ENCODE measurements around the gene SLC66A2. TPM values are rescaled to one million over a fixed set of nuclear protein-coding genes. Genes with fewer than 3 reads are reported as not detected.

Gene SLC66A2
- total and polyA plus RNA-seq, 3 experiments from 2014 or later, result 18.3 to 31.7 (median 29.9) TPM

GRCh38 chr18:79937103-79937860 is 14.2 kb downstream of the SLC66A2 start:
- H3K36me3 Mint-ChIP-seq, result peaks cover 54 to 93% (median 79%) of the 10 kb centered on the region in 3 donors
- H3K27ac ChIP-seq (ENCODE audit: low read depth, low read length), result no peak overlapping the region
- H3K4me1 Mint-ChIP-seq, result peaks cover 9 to 32% (median 19%) of the 10 kb centered on the region in 3 donors
- peaks cover 2% of the 10 kb centered on the region for H3K36me3 ChIP-seq (ENCODE audit: insufficient read depth, low read length)
- no peak for DNase-seq
- peaks cover 19 to 39% (median 32%) of the 10 kb centered on the region in 5 donors for H3K9me3 Mint-ChIP-seq
- H3K4me3 ChIP-seq (ENCODE audit: low read length), result no peak overlapping the region
- ChIA-PET POLR2A (no interaction called here), CTCF (no interaction called here)
- no peaks in the 10 kb centered on the region for H3K27me3 Mint-ChIP-seq
- H3K9me3 ChIP-seq (ENCODE audit: low read length), result peaks cover 6% of the 10 kb centered on the region
- no peaks in the 10 kb centered on the region for H3K4me1 ChIP-seq (ENCODE audit: insufficient read depth, low read length)
- H3K27ac Mint-ChIP-seq, result no peak overlapping the region
- H3K27me3 ChIP-seq (ENCODE audit: insufficient read depth, low read length, poor library complexity, severe bottlenecking), result no peaks in the 10 kb centered on the region
- no peak overlapping the region for H3K4me3 Mint-ChIP-seq

- H3K4me3 Mint-ChIP-seq, result no peak overlapping the region
- POLR2A ChIA-PET, result no interaction called here
Observed at GRCh38 chr18:79936641-79937040, 14.8 kb downstream of the SLC66A2 start.

GRCh38 chr18:79935925-79936324 is 15.5 kb downstream of the SLC66A2 start:
- ChIA-PET POLR2A (no interaction called here), CTCF (no interaction called here)
- no peaks in the 10 kb centered on the region for H3K36me3 ChIP-seq (ENCODE audit: insufficient read depth, low read length)
- Mint-ChIP-seq H3K27me3 (no peaks in the 10 kb centered on the region), H3K27ac (no peak overlapping the region), H3K9me3 (peaks cover 28 to 50% (median 42%) of the 10 kb centered on the region in 5 donors), H3K4me3 (no peak overlapping the region), H3K36me3 (peaks cover 60 to 90% (median 86%) of the 10 kb centered on the region in 3 donors), H3K4me1 (peaks cover 9 to 26% (median 15%) of the 10 kb centered on the region in 3 donors)
- DNase-seq, result no peak
- H3K4me3 ChIP-seq (ENCODE audit: low read length), result no peak overlapping the region
- no peaks in the 10 kb centered on the region for H3K27me3 ChIP-seq (ENCODE audit: insufficient read depth, low read length, poor library complexity, severe bottlenecking)
- H3K27ac ChIP-seq (ENCODE audit: low read depth, low read length), result no peak overlapping the region
- peaks cover 6% of the 10 kb centered on the region for H3K9me3 ChIP-seq (ENCODE audit: low read length)
- no peaks in the 10 kb centered on the region for H3K4me1 ChIP-seq (ENCODE audit: insufficient read depth, low read length)

More at GRCh38 chr18:79936641-79937040, 14.8 kb downstream of the SLC66A2 start:
- peaks cover 23 to 43% (median 36%) of the 10 kb centered on the region in 5 donors for H3K9me3 Mint-ChIP-seq
- CTCF ChIA-PET, result no interaction called here
- Histone ChIP-seq H3K9me3 (ENCODE audit: low read length) (peaks cover 6% of the 10 kb centered on the region), H3K4me3 (ENCODE audit: low read length) (no peak overlapping the region), H3K27ac (ENCODE audit: low read depth, low read length) (no peak overlapping the region), H3K36me3 (ENCODE audit: insufficient read depth, low read length) (no peaks in the 10 kb centered on the region), H3K4me1 (ENCODE audit: insufficient read depth, low read length) (no peaks in the 10 kb centered on the region), H3K27me3 (ENCODE audit: insufficient read depth, low read length, poor library complexity, severe bottlenecking) (no peaks in the 10 kb centered on the region)
- peaks cover 55 to 91% (median 79%) of the 10 kb centered on the region in 3 donors for H3K36me3 Mint-ChIP-seq
- H3K4me1 Mint-ChIP-seq, result peaks cover 9 to 26% (median 15%) of the 10 kb centered on the region in 3 donors
- no peak overlapping the region for H3K27ac Mint-ChIP-seq
- DNase-seq, result no peak
- no peaks in the 10 kb centered on the region for H3K27me3 Mint-ChIP-seq

GRCh38 chr18:79935499-79935898 is 16.0 kb downstream of the SLC66A2 start:
- ChIA-PET POLR2A (no interaction called here), CTCF (interaction anchor here (0.6 kb wide), 1 partner anchor 9 kb away, joined by 3 read pairs; no protein-coding TSS in a partner anchor)
- no peak for DNase-seq
- Mint-ChIP-seq H3K4me1 (peaks cover 9 to 26% (median 15%) of the 10 kb centered on the region in 3 donors), H3K9me3 (peaks cover 30 to 52% (median 44%) of the 10 kb centered on the region in 5 donors), H3K36me3 (peaks cover 61 to 90% (median 88%) of the 10 kb centered on the region in 3 donors), H3K27ac (no peak overlapping the region), H3K4me3 (no peak overlapping the region), H3K27me3 (no peaks in the 10 kb centered on the region)
- H3K36me3 ChIP-seq (ENCODE audit: insufficient read depth, low read length), result no peaks in the 10 kb centered on the region
- no peaks in the 10 kb centered on the region for H3K4me1 ChIP-seq (ENCODE audit: insufficient read depth, low read length)
- H3K27ac ChIP-seq (ENCODE audit: low read depth, low read length), result no peak overlapping the region
- peaks cover 6% of the 10 kb centered on the region for H3K9me3 ChIP-seq (ENCODE audit: low read length)
- no peak overlapping the region for H3K4me3 ChIP-seq (ENCODE audit: low read length)
- H3K27me3 ChIP-seq (ENCODE audit: insufficient read depth, low read length, poor library complexity, severe bottlenecking), result no peaks in the 10 kb centered on the region

- Mint-ChIP-seq H3K4me1 (peaks cover 9 to 26% (median 14%) of the 10 kb centered on the region in 3 donors), H3K36me3 (peaks cover 60 to 94% (median 86%) of the 10 kb centered on the region in 3 donors), H3K4me3 (no peak overlapping the region), H3K27me3 (no peaks in the 10 kb centered on the region), H3K9me3 (peaks cover 34 to 56% (median 48%) of the 10 kb centered on the region in 5 donors), H3K27ac (no peak overlapping the region)
- Histone ChIP-seq H3K27ac (ENCODE audit: low read depth, low read length) (no peak overlapping the region), H3K4me1 (ENCODE audit: insufficient read depth, low read length) (no peaks in the 10 kb centered on the region), H3K4me3 (ENCODE audit: low read length) (no peak overlapping the region), H3K36me3 (ENCODE audit: insufficient read depth, low read length) (no peaks in the 10 kb centered on the region), H3K9me3 (ENCODE audit: low read length) (peaks cover 10% of the 10 kb centered on the region), H3K27me3 (ENCODE audit: insufficient read depth, low read length, poor library complexity, severe bottlenecking) (no peaks in the 10 kb centered on the region)
- DNase-seq, result no peak
- POLR2A ChIA-PET, result no interaction called here
- CTCF ChIA-PET, result interaction anchor here (0.6 kb wide), 1 partner anchor 8 kb away, joined by 3 read pairs; no protein-coding TSS in a partner anchor
Observed at GRCh38 chr18:79935098-79935480, 16.4 kb downstream of the SLC66A2 start.

GRCh38 chr18:79934311-79935097 is 16.9 kb downstream of the SLC66A2 start:
- Mint-ChIP-seq H3K27ac (no peak overlapping the region), H3K27me3 (no peaks in the 10 kb centered on the region), H3K4me3 (no peak overlapping the region), H3K36me3 (peaks cover 60 to 94% (median 86%) of the 10 kb centered on the region in 3 donors), H3K4me1 (peaks cover 4 to 20% (median 8%) of the 10 kb centered on the region in 3 donors), H3K9me3 (peaks cover 40 to 62% (median 54%) of the 10 kb centered on the region in 5 donors)
- no peak for DNase-seq
- ChIA-PET CTCF (interaction anchor here (0.6 kb wide), 1 partner anchor 8 kb away, joined by 3 read pairs; no protein-coding TSS in a partner anchor), POLR2A (no interaction called here)
- Histone ChIP-seq H3K4me1 (ENCODE audit: insufficient read depth, low read length) (no peaks in the 10 kb centered on the region), H3K27ac (ENCODE audit: low read depth, low read length) (no peak overlapping the region), H3K36me3 (ENCODE audit: insufficient read depth, low read length) (peaks cover 5% of the 10 kb centered on the region), H3K9me3 (ENCODE audit: low read length) (peaks cover 16% of the 10 kb centered on the region), H3K27me3 (ENCODE audit: insufficient read depth, low read length, poor library complexity, severe bottlenecking) (no peaks in the 10 kb centered on the region), H3K4me3 (ENCODE audit: low read length) (no peak overlapping the region)

- ChIA-PET CTCF (no interaction called here), POLR2A (interaction anchor here (0.7 kb wide), 1 partner anchor 36 kb away, joined by 3 read pairs; no protein-coding TSS in a partner anchor)
- no peak overlapping the region for H3K4me3 Mint-ChIP-seq
- H3K4me3 ChIP-seq (ENCODE audit: low read length), result no peak overlapping the region
- H3K27ac Mint-ChIP-seq, result no peak overlapping the region
- H3K36me3 Mint-ChIP-seq, result peaks cover 60 to 94% (median 86%) of the 10 kb centered on the region in 3 donors
- H3K4me1 ChIP-seq (ENCODE audit: insufficient read depth, low read length), result no peaks in the 10 kb centered on the region
- peaks cover 9% of the 10 kb centered on the region for H3K36me3 ChIP-seq (ENCODE audit: insufficient read depth, low read length)
- peaks cover 4 to 17% (median 7%) of the 10 kb centered on the region in 3 donors for H3K4me1 Mint-ChIP-seq
- no peaks in the 10 kb centered on the region for H3K27me3 ChIP-seq (ENCODE audit: insufficient read depth, low read length, poor library complexity, severe bottlenecking)
- peaks cover 45 to 69% (median 60%) of the 10 kb centered on the region in 5 donors for H3K9me3 Mint-ChIP-seq
- no peaks in the 10 kb centered on the region for H3K27me3 Mint-ChIP-seq
- H3K9me3 ChIP-seq (ENCODE audit: low read length), result peaks cover 21% of the 10 kb centered on the region
- H3K27ac ChIP-seq (ENCODE audit: low read depth, low read length), result no peak overlapping the region
- DNase-seq, result no peak
Observed at GRCh38 chr18:79933765-79934164, 17.7 kb downstream of the SLC66A2 start.

GRCh38 chr18:79932907-79933306 is 18.5 kb downstream of the SLC66A2 start:
- Mint-ChIP-seq H3K36me3 (peaks cover 62 to 93% (median 89%) of the 10 kb centered on the region in 3 donors), H3K27me3 (no peaks in the 10 kb centered on the region), H3K4me3 (no peak overlapping the region), H3K9me3 (peaks cover 45 to 72% (median 61%) of the 10 kb centered on the region in 5 donors), H3K4me1 (peaks cover 4 to 18% (median 4%) of the 10 kb centered on the region in 3 donors), H3K27ac (no peak overlapping the region)
- peaks cover 9% of the 10 kb centered on the region for H3K36me3 ChIP-seq (ENCODE audit: insufficient read depth, low read length)
- no peaks in the 10 kb centered on the region for H3K27me3 ChIP-seq (ENCODE audit: insufficient read depth, low read length, poor library complexity, severe bottlenecking)
- POLR2A ChIA-PET, result no interaction called here
- H3K27ac ChIP-seq (ENCODE audit: low read depth, low read length), result no peak overlapping the region
- DNase-seq, result no peak
- CTCF ChIA-PET, result no interaction called here
- H3K9me3 ChIP-seq (ENCODE audit: low read length), result peaks cover 21% of the 10 kb centered on the region
- H3K4me3 ChIP-seq (ENCODE audit: low read length), result no peak overlapping the region
- no peaks in the 10 kb centered on the region for H3K4me1 ChIP-seq (ENCODE audit: insufficient read depth, low read length)

Data from CD8-positive, alpha-beta memory T cell (primary cell).